Measurements from ENCODE around the gene MMRN2.
"Not testable (repeated sequence)": the region's sequence is repeated elsewhere in the genome, so short reads cannot be mapped to it uniquely, and the experiment has no call there.

The MMRN2 gene, protein sequence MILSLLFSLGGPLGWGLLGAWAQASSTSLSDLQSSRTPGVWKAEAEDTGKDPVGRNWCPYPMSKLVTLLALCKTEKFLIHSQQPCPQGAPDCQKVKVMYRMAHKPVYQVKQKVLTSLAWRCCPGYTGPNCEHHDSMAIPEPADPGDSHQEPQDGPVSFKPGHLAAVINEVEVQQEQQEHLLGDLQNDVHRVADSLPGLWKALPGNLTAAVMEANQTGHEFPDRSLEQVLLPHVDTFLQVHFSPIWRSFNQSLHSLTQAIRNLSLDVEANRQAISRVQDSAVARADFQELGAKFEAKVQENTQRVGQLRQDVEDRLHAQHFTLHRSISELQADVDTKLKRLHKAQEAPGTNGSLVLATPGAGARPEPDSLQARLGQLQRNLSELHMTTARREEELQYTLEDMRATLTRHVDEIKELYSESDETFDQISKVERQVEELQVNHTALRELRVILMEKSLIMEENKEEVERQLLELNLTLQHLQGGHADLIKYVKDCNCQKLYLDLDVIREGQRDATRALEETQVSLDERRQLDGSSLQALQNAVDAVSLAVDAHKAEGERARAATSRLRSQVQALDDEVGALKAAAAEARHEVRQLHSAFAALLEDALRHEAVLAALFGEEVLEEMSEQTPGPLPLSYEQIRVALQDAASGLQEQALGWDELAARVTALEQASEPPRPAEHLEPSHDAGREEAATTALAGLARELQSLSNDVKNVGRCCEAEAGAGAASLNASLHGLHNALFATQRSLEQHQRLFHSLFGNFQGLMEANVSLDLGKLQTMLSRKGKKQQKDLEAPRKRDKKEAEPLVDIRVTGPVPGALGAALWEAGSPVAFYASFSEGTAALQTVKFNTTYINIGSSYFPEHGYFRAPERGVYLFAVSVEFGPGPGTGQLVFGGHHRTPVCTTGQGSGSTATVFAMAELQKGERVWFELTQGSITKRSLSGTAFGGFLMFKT

GRCh38 chr10:86957471-86958115 is at the start of gene MMRN2:
TSS of gene MMRN2 (minus strand) at chr10:86957615. CDS start at chr10:86957541, 74 bp downstream.
- DNase-seq (ENCODE audit: low read depth), result no peak

- peak; percentile 39 for DNase-seq (ENCODE audit: low read depth)
These were observed 49.7 kb upstream of the MMRN2 start for GRCh38 chr10:87007124-87007523.

GRCh38 chr10:87000491-87000890 is 43.1 kb upstream of the MMRN2 start:
- DNase-seq (ENCODE audit: low read depth), result peak; percentile 28

GRCh38 chr10:86999802-87000403 is 42.5 kb upstream of the MMRN2 start:
- not testable (repeated sequence) for DNase-seq (ENCODE audit: low read depth)

GRCh38 chr10:86992929-86993328 is 35.5 kb upstream of the MMRN2 start:
- DNase-seq (ENCODE audit: low read depth), result no peak

- peak; percentile 58 for DNase-seq (ENCODE audit: low read depth)
These were observed 35.0 kb upstream of the MMRN2 start for GRCh38 chr10:86992456-86992855.

- not testable (repeated sequence) for DNase-seq (ENCODE audit: low read depth)
These were observed 33.9 kb upstream of the MMRN2 start for GRCh38 chr10:86991362-86991761.

GRCh38 chr10:86988520-86988919 is 31.1 kb upstream of the MMRN2 start:
- no peak for DNase-seq (ENCODE audit: low read depth)

- DNase-seq (ENCODE audit: low read depth), result not testable (repeated sequence)
These were observed 27.1 kb upstream of the MMRN2 start for GRCh38 chr10:86984498-86984897.

- no peak for DNase-seq (ENCODE audit: low read depth)
These were observed 24.3 kb upstream of the MMRN2 start for GRCh38 chr10:86981716-86982115.

GRCh38 chr10:86981020-86981419 is 23.6 kb upstream of the MMRN2 start:
- DNase-seq (ENCODE audit: low read depth), result not testable (repeated sequence)

- peak; percentile 64 for DNase-seq (ENCODE audit: low read depth)
These were observed 22.6 kb upstream of the MMRN2 start for GRCh38 chr10:86979977-86980448.

GRCh38 chr10:86979296-86979818 is 21.9 kb upstream of the MMRN2 start:
- no peak for DNase-seq (ENCODE audit: low read depth)

GRCh38 chr10:86978457-86978856 is 21.0 kb upstream of the MMRN2 start:
- DNase-seq (ENCODE audit: low read depth), result not testable (repeated sequence)

DNA sequence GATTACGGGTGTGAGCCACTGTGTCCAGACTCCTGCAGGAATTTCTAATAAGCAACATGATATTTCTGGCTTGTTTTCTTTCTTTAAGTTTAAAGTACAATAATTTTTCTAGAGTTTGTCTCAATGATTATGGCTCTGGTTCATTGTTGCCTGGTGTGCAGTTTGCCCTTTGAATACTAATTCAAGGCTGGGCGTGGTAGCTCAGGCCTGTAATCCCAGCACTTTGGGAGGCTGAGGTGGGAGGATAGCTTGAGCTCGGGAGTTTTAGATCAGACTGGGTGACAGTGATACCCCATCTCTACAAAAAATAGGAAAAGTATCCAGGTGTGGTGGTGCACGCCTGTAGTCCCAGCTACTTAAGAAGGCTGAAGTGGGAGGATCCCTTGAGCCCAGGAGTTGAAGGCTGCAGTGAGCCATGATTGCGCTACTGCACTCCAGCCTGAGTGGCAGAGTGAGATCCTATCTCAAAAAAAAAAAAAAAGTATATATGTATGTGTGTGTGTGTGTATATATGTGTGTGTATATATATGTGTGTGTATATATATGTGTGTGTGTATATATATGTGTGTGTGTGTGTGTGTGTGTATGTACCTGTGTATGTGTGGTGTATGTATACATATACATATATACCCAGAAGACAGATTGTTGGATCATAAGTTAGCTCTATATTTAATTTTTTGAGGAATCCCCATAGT is 19.1 kb upstream of the MMRN2 start:
- no peak for DNase-seq (ENCODE audit: low read depth)

- DNase-seq (ENCODE audit: low read depth), result no peak
These were observed 17.1 kb upstream of the MMRN2 start for GRCh38 chr10:86974484-86974883.

GRCh38 chr10:86972613-86973380 is 15.4 kb upstream of the MMRN2 start:
- no peak for DNase-seq (ENCODE audit: low read depth)

DNA sequence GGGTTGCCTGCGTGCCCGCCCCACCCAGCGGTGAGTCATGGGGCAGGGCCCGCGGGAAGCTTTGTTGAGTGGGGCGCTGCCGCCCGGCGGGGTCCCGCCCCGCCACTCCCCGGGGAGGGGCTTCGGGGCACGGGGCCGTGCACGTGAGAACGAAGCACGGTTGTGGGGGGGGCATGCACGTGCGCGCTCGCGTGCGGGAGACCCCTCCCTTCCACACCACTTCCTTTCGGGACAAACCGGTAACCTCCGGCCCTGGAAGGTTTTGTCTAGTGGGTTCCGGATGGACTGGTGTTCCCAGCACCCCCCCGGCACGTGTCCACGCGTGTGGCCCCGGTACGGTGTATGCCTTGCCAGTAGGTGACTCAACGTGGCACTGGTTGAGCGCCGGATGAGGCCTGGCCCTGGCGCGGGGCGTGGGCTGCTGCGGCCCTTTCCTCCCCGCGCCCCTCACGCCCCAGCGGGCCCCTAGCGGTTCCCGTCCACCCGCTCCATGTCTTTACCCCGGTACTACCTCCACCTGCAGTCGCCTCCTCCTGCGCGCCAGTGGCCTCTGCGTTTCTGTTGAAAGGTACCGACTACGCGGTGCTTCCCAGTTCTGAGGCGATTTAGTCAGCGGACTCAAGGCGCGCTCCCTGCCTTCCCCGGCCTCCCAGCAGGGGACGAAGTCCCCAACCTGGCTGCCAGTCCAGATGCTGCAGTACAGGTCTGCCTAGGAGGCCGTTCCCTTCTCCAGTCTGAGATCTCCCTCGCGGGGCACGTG is 14.0 kb upstream of the MMRN2 start:
- peak; percentile 90 for DNase-seq (ENCODE audit: low read depth)

- DNase-seq (ENCODE audit: low read depth), result no peak
These were observed 13.5 kb upstream of the MMRN2 start for GRCh38 chr10:86970982-86971231.

All from EH (cell line).